ENCODE data around the gene CABS1.

CABS1 gene

GRCh38 chr4:70382691-70383181 lies 48.0 kb downstream of the CABS1 start, which contains the start of gene SMR3B:
SMR3B (plus strand) TSS chr4:70383131; CDS start chr4:70384511, 1,380 bp downstream.
- no peak for DNase-seq (ENCODE audit: low spot score)

Measured in cerebellar cortex (tissue), 1 donor.